Tibial artery (tissue), 4 donors: ENCODE data around the gene TSHZ2.
A peak's percentile ranks its signal among the peaks of the same experiment; 100 is the strongest.

ENCODE experiments used
- DNase-seq, 2 donors: peaks; one replicate each; pipeline ENCODE4 v3.0.0-alpha.2; 2019
- H3K27ac ChIP-seq, 2 donors: fragments of 200-600 bp; sonication (generic) in 1 of 2; 1 replicate in 1 of 2; 2 replicates in 1 of 2; pipeline ENCODE4 v1.5.1; 2018 to 2019; ENCODE audit warnings: mild to moderate bottlenecking in 1 of 2
- H3K27me3 ChIP-seq, 2 donors: fragments of 200-600 bp; sonication (generic) in 1 of 2; one replicate each; pipeline versions ENCODE4 v1.5.1 to v1.6.0; 2016 to 2019
- H3K36me3 ChIP-seq, 3 donors: fragments of 200-600 bp; sonication (generic) in 2 of 3; one replicate each; pipeline ENCODE4 v1.5.1; 2016 to 2019; ENCODE audit warnings: mild to moderate bottlenecking in 2 of 3
- H3K4me1 ChIP-seq, 4 donors: fragments of 200-600 bp; sonication (generic) in 2 of 4; 1 replicate in 3 of 4; 2 replicates in 1 of 4; pipeline ENCODE4 v1.5.1; 2016 to 2019
- H3K4me3 ChIP-seq, 2 donors: fragments of 200-600 bp; sonication (generic) in 1 of 2; 1 replicate in 1 of 2; 2 replicates in 1 of 2; pipeline ENCODE4 v1.5.1; 2018 to 2019; ENCODE audit warnings: mild to moderate bottlenecking in 2 of 2
- H3K9me3 ChIP-seq, 3 donors: fragments of 200-600 bp; sonication (generic) in 1 of 3; one replicate each; pipeline ENCODE4 v1.5.1; 2016 to 2019
- CTCF ChIP-seq, 2 experiments: fragments of 200-600 bp in 1 of 2; fragments of 450-650 bp in 1 of 2; IDR thresholded peaks; one replicate each; pipeline ENCODE4 v1.5.1; 2017 to 2019; ENCODE audit warnings: antibody characterized with exemption in 2 of 2, mild to moderate bottlenecking in 1 of 2, moderate library complexity in 1 of 2
- intact Hi-C: fragments of 100-400 bp; cut with DNase I; formaldehyde crosslinking; loops from one replicate; pipeline ENCODE4 v1.15.0; 2023; ENCODE audit warnings: low total_unique reads

The TSHZ2 gene

GRCh38 chr20:53265304-53265875, 293.2 kb downstream of the TSHZ2 start:
- Histone ChIP-seq H3K27me3 (no peaks in the 10 kb centered on the region), H3K9me3 (no peaks in the 10 kb centered on the region), H3K4me1 (no peaks in the 10 kb centered on the region), H3K4me3 (no peak overlapping the region), H3K27ac (no peak overlapping the region), H3K36me3 (no peaks in the 10 kb centered on the region)
- intact Hi-C loops: no loop called here
- no peak for DNase-seq
- no peak for TF ChIP-seq CTCF (IDR thresholded peaks at IDR 0.05)

DNA sequence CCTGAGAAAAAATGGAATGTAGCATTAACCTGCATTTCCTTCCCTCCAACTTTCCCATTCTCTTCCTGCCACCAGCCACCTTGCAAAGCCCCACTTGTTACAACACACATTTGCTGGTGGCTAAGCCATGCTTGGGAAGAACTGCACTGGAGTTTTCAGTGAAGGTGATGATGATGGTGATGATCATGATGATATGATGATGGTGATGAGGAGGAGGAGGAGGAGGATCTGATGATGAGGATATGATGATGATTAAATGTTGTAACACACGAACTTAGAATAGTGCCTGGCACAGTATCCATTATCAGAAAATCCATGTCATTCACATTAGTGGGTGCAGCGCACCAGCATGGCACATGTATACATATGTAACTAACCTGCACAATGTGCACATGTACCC, 297.2 kb downstream of the TSHZ2 start:
- no peak overlapping the region for H3K27ac ChIP-seq
- no peaks in the 10 kb centered on the region for H3K27me3 ChIP-seq
- DNase-seq: no peak
- no peak overlapping the region for H3K4me3 ChIP-seq
- H3K4me1 ChIP-seq: no peaks in the 10 kb centered on the region
- intact Hi-C loops: no loop called here
- H3K9me3 ChIP-seq: no peaks in the 10 kb centered on the region
- TF ChIP-seq CTCF (IDR thresholded peaks at IDR 0.05): no peak
- H3K36me3 ChIP-seq: no peaks in the 10 kb centered on the region

DNA sequence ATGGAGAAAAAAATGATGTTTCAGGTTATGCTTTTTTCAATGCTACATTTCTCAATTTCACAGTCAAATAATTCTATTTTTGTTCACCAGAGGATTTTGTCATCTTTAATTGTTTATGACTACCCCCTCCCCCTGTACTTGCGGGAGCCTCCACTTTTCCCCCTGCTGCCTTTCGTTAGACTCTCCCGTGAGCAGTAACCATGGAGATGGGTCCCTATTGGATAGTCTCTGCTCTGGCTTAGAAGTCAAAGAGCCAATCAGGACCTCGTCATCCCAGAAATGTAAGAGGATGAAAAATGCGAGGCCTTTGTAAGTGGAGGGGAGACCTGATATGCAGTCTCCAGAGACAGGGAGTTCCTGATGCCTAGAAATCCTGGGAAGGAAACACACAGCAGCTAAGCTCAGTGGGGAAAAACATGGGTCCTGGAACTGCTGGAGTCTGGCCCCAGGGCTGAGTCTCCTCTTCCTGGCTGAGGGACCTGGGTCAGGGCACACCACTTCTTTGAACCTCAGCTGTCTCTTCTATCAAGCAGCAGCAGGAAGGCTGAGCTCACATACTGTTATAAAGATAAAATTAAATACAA, 298.7 kb downstream of the TSHZ2 start:
- no peak for DNase-seq
- Histone ChIP-seq H3K4me1 (no peaks in the 10 kb centered on the region), H3K36me3 (no peaks in the 10 kb centered on the region), H3K27me3 (no peaks in the 10 kb centered on the region), H3K9me3 (no peaks in the 10 kb centered on the region), H3K27ac (no peak overlapping the region), H3K4me3 (no peak overlapping the region)
- no peak for TF ChIP-seq CTCF (IDR thresholded peaks at IDR 0.05)
- intact Hi-C loops: no loop called here

GRCh38 chr20:53274365-53274764, 302.2 kb downstream of the TSHZ2 start:
- no peaks in the 10 kb centered on the region for H3K27me3 ChIP-seq
- no peak for TF ChIP-seq CTCF (IDR thresholded peaks at IDR 0.05)
- no peak overlapping the region for H3K4me3 ChIP-seq
- no peaks in the 10 kb centered on the region for H3K4me1 ChIP-seq
- no peaks in the 10 kb centered on the region for H3K9me3 ChIP-seq
- H3K27ac ChIP-seq: no peak overlapping the region
- DNase-seq: no peak
- intact Hi-C loops: no loop called here
- H3K36me3 ChIP-seq: no peaks in the 10 kb centered on the region

DNA sequence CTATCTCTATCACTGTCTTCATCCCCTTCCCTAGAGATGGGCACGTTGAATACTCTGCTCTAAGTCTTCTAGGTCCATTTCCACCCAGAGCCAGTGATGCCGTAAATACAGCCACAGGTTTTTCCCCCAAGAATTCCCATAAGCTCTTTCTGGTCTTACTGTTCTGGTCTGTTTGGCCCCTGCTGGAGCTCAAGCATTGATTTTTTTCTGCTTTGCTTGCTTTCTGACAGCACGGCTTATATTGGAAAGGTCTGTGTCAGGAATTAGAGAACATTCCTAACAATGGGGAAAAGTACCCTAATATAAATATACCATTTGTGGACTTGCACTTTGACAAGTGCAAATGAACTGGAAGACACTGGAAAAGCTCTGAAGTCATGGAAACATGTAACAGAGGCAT, 302.6 kb downstream of the TSHZ2 start:
- no peak overlapping the region for H3K27ac ChIP-seq
- intact Hi-C loops: no loop called here
- DNase-seq: no peak
- no peaks in the 10 kb centered on the region for H3K9me3 ChIP-seq
- no peaks in the 10 kb centered on the region for H3K36me3 ChIP-seq
- no peaks in the 10 kb centered on the region for H3K27me3 ChIP-seq
- no peak for TF ChIP-seq CTCF (IDR thresholded peaks at IDR 0.05)
- no peak overlapping the region for H3K4me3 ChIP-seq
- H3K4me1 ChIP-seq: no peaks in the 10 kb centered on the region

DNA sequence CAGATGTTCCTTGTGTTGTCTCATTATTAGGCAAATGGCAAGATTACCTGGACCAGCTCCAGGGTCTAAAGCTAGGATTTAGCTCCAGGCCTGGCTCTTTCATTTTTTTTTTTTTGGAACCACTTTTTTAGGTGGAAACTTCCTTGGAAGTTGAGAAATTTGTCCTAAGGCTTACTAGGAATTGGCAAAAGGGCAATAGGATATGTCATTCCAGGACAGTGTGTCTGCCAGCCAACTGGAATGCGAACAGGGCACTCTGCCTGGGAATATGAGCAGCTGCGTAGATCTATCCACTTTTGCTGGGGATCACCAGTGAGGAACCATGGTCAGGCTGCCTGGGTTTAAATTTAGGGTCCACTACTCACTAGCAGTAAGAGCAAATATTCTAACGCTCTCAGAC, 304.0 kb downstream of the TSHZ2 start:
- no peaks in the 10 kb centered on the region for H3K36me3 ChIP-seq
- DNase-seq: peak in 1 of 2 donors; percentile 32
- H3K27me3 ChIP-seq: no peaks in the 10 kb centered on the region
- intact Hi-C loops: no loop called here
- no peaks in the 10 kb centered on the region for H3K9me3 ChIP-seq
- H3K4me3 ChIP-seq: no peak overlapping the region
- no peak overlapping the region for H3K27ac ChIP-seq
- no peaks in the 10 kb centered on the region for H3K4me1 ChIP-seq
- TF ChIP-seq CTCF (IDR thresholded peaks at IDR 0.05): no peak
